K562 (cell line): ENCODE data around the gene ZDHHC17. TPM values are rescaled to one million over a fixed set of nuclear protein-coding genes. Genes with fewer than 3 reads are reported as not detected.

Source experiments
- ATAC-seq: fragments of 200-7000 bp; cut with Tn5 transposase; 3 replicates; pipeline ENCODE4 v1.9.1; 2020; ENCODE audit warnings: moderate library complexity
- BruUV-seq: library from RNA; stranded (reverse); fragments of 400-500 nt; replicated peaks from 2 replicates; lab custom pipeline; 2021; lab: Mats Ljungman, UMichigan
- CTCF ChIA-PET: fragments of 300-600 bp; formaldehyde crosslinking; extraction: SDS; loops from one replicate; lab custom pipeline; 2021; ENCODE audit warnings: low intra/inter-chr PET ratio; lab: Yijun Ruan, JAX
- POLR2A ChIA-PET: fragments of 300-600, 350-650 bp; sonication (Branson Sonifier 250); formaldehyde crosslinking; extraction: SDS; loops from one replicate; lab custom pipeline; 2021; ENCODE audit warnings: antibody characterized with exemption, inconsistent platforms; lab: Yijun Ruan, JAX
- DNase-seq, 4 experiments: peaks; one replicate each; pipeline versions ENCODE4 v3.0.0 to v3.0.0-alpha.2; 2011 to 2018; ENCODE audit warnings: low spot score in 3 of 4, mixed read lengths in 3 of 4; ENCODE audit errors: extremely low read depth in 1 of 4
- FAIRE-seq: peaks from 2 replicates; lab custom pipeline; 2011; peaks lifted over from hg19 to GRCh38; lab: Jason Lieb, UNC
- H2AFZ ChIP-seq: 2 replicates; pipeline ENCODE4 v1.6.0; 2011; ENCODE audit warnings: low read depth, low read length, control low read depth, inconsistent platforms
- H3K27ac ChIP-seq: fragments of 200-600 bp; 3 replicates; pipeline ENCODE4 v1.8.0; 2011; ENCODE audit warnings: low read depth, mild to moderate bottlenecking, control low read depth, inconsistent platforms, low read length, moderate library complexity, mixed read lengths; ENCODE audit errors: extremely low read depth
- H3K27me3 ChIP-seq, 2 experiments: fragments of 300-600 bp in 1 of 2; 2 replicates in 1 of 2; 3 replicates in 1 of 2; pipeline versions ENCODE4 v1.6.0 to v1.8.0; 2011; ENCODE audit warnings: inconsistent platforms in 2 of 2, low read length in 2 of 2, mild to moderate bottlenecking in 1 of 2, mixed read lengths in 1 of 2, moderate library complexity in 1 of 2; ENCODE audit not compliant: control insufficient read depth in 2 of 2, insufficient read depth in 2 of 2
- H3K36me3 ChIP-seq: fragments of 300-600 bp; 3 replicates; pipeline ENCODE4 v1.8.0; 2011; ENCODE audit warnings: mild to moderate bottlenecking, low read length, inconsistent platforms; ENCODE audit not compliant: control insufficient read depth, insufficient read depth
- H3K4me1 ChIP-seq, 2 experiments: fragments of 200-600 bp in 1 of 2; replicated peaks in 1 of 2; 2 replicates in 1 of 2; 3 replicates in 1 of 2; pipeline versions ENCODE4 v1.5.1 to v1.8.0; 2011; ENCODE audit warnings: inconsistent platforms in 2 of 2, low read length in 2 of 2, mild to moderate bottlenecking in 1 of 2, mixed read lengths in 1 of 2, moderate library complexity in 1 of 2; ENCODE audit not compliant: control insufficient read depth in 2 of 2, insufficient read depth in 2 of 2
- H3K4me2 ChIP-seq: 2 replicates; pipeline ENCODE4 v1.6.1; 2011; ENCODE audit warnings: low read length, control low read depth, inconsistent platforms, mixed read lengths; ENCODE audit not compliant: insufficient read depth
- H3K4me3 ChIP-seq: fragments of 200-600 bp; sonication (generic), shearing (Covaris generic); 2 replicates; pipeline ENCODE4 v1.5.1; 2016; ENCODE audit warnings: control low read depth, inconsistent platforms
- H3K79me2 ChIP-seq: fragments of 200-600 bp; 3 replicates; pipeline ENCODE4 v1.8.0; 2011; ENCODE audit warnings: low read length, inconsistent platforms; ENCODE audit not compliant: control insufficient read depth, insufficient read depth
- H3K9ac ChIP-seq, 2 experiments: 2 replicates each; pipeline versions ENCODE4 v1.6.0 to v1.6.1; 2011; ENCODE audit warnings: low read depth in 2 of 2, low read length in 2 of 2, control low read depth in 1 of 2, inconsistent platforms in 1 of 2, mild to moderate bottlenecking in 1 of 2, mixed read lengths in 1 of 2; ENCODE audit not compliant: insufficient read depth in 1 of 2
- H3K9me1 ChIP-seq: one replicate; pipeline ENCODE4 v1.6.0; 2011; ENCODE audit warnings: inconsistent platforms, mild to moderate bottlenecking, low read length, moderate library complexity; ENCODE audit not compliant: control insufficient read depth, insufficient read depth
- H3K9me3 ChIP-seq: replicated peaks from 2 replicates; pipeline ENCODE4 v1.5.1; 2011; ENCODE audit warnings: low read depth, low read length, inconsistent platforms; ENCODE audit not compliant: control insufficient read depth, insufficient read depth
- H4K20me1 ChIP-seq: replicated peaks from 2 replicates; pipeline ENCODE4 v1.6.1; 2011; ENCODE audit warnings: low read length, inconsistent platforms, mixed read lengths; ENCODE audit not compliant: control insufficient read depth, insufficient read depth
- BCL6 ChIP-seq: fragments of 250-450 bp; sonication (Bioruptor Pico); IDR thresholded peaks from 2 replicates; pipeline ENCODE4 v1.4.0; 2020
- BMI1 ChIP-seq: fragments of 150-350 bp; IDR thresholded peaks from 2 replicates; pipeline ENCODE4 v1.6.1; 2014; ENCODE audit warnings: low read length
- ETV5 ChIP-seq: sonication (generic); formaldehyde crosslinking; IDR thresholded peaks from 2 replicates; pipeline ENCODE4 v1.4.0; 2020; ENCODE audit warnings: low read depth, mild to moderate bottlenecking, missing genetic modification reagents
- FOXJ3 ChIP-seq: sonication (generic); formaldehyde crosslinking; IDR thresholded peaks from 2 replicates; pipeline ENCODE4 v1.4.0; 2020; ENCODE audit warnings: mild to moderate bottlenecking, missing genetic modification reagents
- ILF3 ChIP-seq: fragments of 450-650 bp; IDR thresholded peaks from 2 replicates; pipeline ENCODE4 v1.6.1; 2018; ENCODE audit warnings: antibody characterized with exemption, mild to moderate bottlenecking, moderate library complexity, borderline replicate concordance
- KDM5B ChIP-seq: fragments of 200-600 bp; sonication (generic); IDR thresholded peaks from 2 replicates; pipeline ENCODE4 v1.6.1; 2012; ENCODE audit warnings: low read depth, mild to moderate bottlenecking, moderate library complexity, low read length, control low read depth, inconsistent platforms; ENCODE audit not compliant: insufficient replicate concordance
- NUFIP1 ChIP-seq: fragments of 450-650 bp; IDR thresholded peaks from 2 replicates; pipeline ENCODE4 v1.6.1; 2018; ENCODE audit not compliant: partially characterized antibody
- SIN3B ChIP-seq: fragments of 450-650 bp; IDR thresholded peaks from 2 replicates; pipeline ENCODE4 v1.6.1; 2017; ENCODE audit warnings: low read depth, mild to moderate bottlenecking, moderate library complexity
- SNAPC5 ChIP-seq: fragments of 250-450 bp; sonication (Bioruptor Pico); IDR thresholded peaks from 2 replicates; pipeline ENCODE4 v1.8.0; 2021; ENCODE audit warnings: moderate library complexity, mild to moderate bottlenecking, inconsistent platforms
- STAT6 ChIP-seq: sonication (generic); formaldehyde crosslinking; IDR thresholded peaks from 2 replicates; pipeline ENCODE4 v1.8.1; 2023; ENCODE audit warnings: mild to moderate bottlenecking, missing genetic modification reagents
- TBL1XR1 ChIP-seq, 2 experiments: IDR thresholded peaks; 2 replicates each; pipeline ENCODE4 v1.6.1; 2012; ENCODE audit warnings: improper control_type of control experiment in 2 of 2, low read length in 2 of 2, mild to moderate bottlenecking in 1 of 2
- XRCC3 ChIP-seq: fragments of 450-650 bp; IDR thresholded peaks from 2 replicates; pipeline ENCODE4 v1.6.1; 2017; ENCODE audit warnings: mild to moderate bottlenecking, moderate library complexity
- ZBTB1 ChIP-seq: sonication (generic); formaldehyde crosslinking; IDR thresholded peaks from 2 replicates; pipeline ENCODE4 v1.8.1; 2023; ENCODE audit warnings: missing genetic modification reagents, low read depth, mild to moderate bottlenecking, borderline replicate concordance
- ZBTB43 ChIP-seq: sonication (generic); formaldehyde crosslinking; IDR thresholded peaks from 2 replicates; pipeline ENCODE4 v1.8.0; 2023; ENCODE audit warnings: mild to moderate bottlenecking, missing genetic modification reagents
- ZNF124 ChIP-seq: sonication (generic); formaldehyde crosslinking; IDR thresholded peaks from 2 replicates; pipeline ENCODE4 v1.8.1; 2022; ENCODE audit warnings: missing genetic modification reagents
- ZNF274 ChIP-seq: IDR thresholded peaks from 2 replicates; pipeline ENCODE4 v1.6.1; 2011; ENCODE audit warnings: low read depth, mild to moderate bottlenecking, low read length, moderate library complexity, borderline replicate concordance
- ZNF324 ChIP-seq: fragments of 250-450 bp; sonication (Bioruptor Pico); IDR thresholded peaks from 2 replicates; pipeline ENCODE4 v1.4.0; 2020; ENCODE audit warnings: mild to moderate bottlenecking
- ZNF586 ChIP-seq: fragments of 450-650 bp; formaldehyde crosslinking; conservative IDR thresholded peaks from 2 replicates; pipeline ENCODE4 v1.4.0; 2020; ENCODE audit warnings: mild to moderate bottlenecking, moderate library complexity
- ZNF79 ChIP-seq: fragments of 250-450 bp; sonication (Bioruptor Pico); IDR thresholded peaks from 2 replicates; pipeline ENCODE4 v1.4.0; 2020; ENCODE audit warnings: low read depth, mild to moderate bottlenecking, moderate library complexity
- ZSCAN29 ChIP-seq: fragments of 450-650 bp; IDR thresholded peaks from 2 replicates; pipeline ENCODE4 v1.6.1; 2017
- WGBS: fragments of 100-300 bp; shearing (Covaris generic); methylation state at CpG from one replicate; pipeline ENCODE4 v1.1.6; 2016; ENCODE audit warnings: low coverage, mixed read lengths; ENCODE audit not compliant: insufficient coverage; ENCODE audit errors: missing lambda C conversion rate; 5-methylcytosine and 5-hydroxymethylcytosine counted together
- in situ Hi-C: fragments of 300-500 bp; cut with MboI; formaldehyde crosslinking; loops from 4 replicates; pipeline ENCODE4 v1.15.0; 2018; ENCODE audit warnings: inconsistent platforms, mixed read lengths
- intact Hi-C: fragments of 100-400 bp; cut with micrococcal nuclease; formaldehyde crosslinking; loops from 2 replicates; pipeline ENCODE4 v1.14.2; 2022
- polyA plus RNA-seq, 8 experiments: library from polyadenylated mRNA; depleted of rRNA in 4 of 8; stranded (reverse) in 5 of 8; unstranded in 3 of 8; fragments of >200 nt; fragmentation: Nextera tagmentation in 2 of 8; fragmentation: Illumina TruSeq in 1 of 8; extraction: Ambion mirVana in 2 of 8; extraction: Trizol in 1 of 8; gene quantifications; 2 replicates each; pipeline versions ENCODE4 v1.2.1 to v1.2.3, GENCODE V29; 2011 to 2014; ENCODE audit warnings: inconsistent platforms in 1 of 8, missing spikeins in 1 of 8
- total RNA-seq, 7 experiments: library from RNA; depleted of rRNA in 6 of 7; stranded (reverse); fragments of >200 nt in 6 of 7; fragmentation: Illumina TruSeq in 2 of 7; extraction: Trizol in 2 of 7; gene quantifications; 2 replicates each; pipeline versions ENCODE4 v1.2.1 to v1.2.3, GENCODE V29; 2011 to 2021; ENCODE audit warnings: low replicate concordance in 1 of 7

ZDHHC17 gene
- total and polyA plus RNA-seq, 9 of the 15 experiments (the other 6 are each of a cell fraction or from before 2014, with no cell fraction given), result 6.7 to 66.0 (median 27.5) TPM

GRCh38 chr12:76847260-76847659, 83.3 kb downstream of the ZDHHC17 start (continued):
- TF ChIP-seq ZNF79 (CRISPR knock-in tag) (no peak), KDM5B (no peak), ZNF586 (CRISPR knock-in tag) (no peak), ZSCAN29 (no peak), SNAPC5 (CRISPR knock-in tag) (no peak), ZBTB43 (CRISPR knock-in tag) (no peak), SIN3B (no peak)

GRCh38 chr12:76848132-76848531, 84.2 kb downstream of the ZDHHC17 start:
- no peak overlapping the region for H3K9ac ChIP-seq
- 90% methylated on average over 2 of the region's 2 CpGs for WGBS
- H3K27ac ChIP-seq, result no peak overlapping the region
- no peaks in the 10 kb centered on the region for H3K27me3 ChIP-seq
- ATAC-seq (no peak), DNase-seq (no peak), FAIRE-seq (no peak)
- no peaks in the 10 kb centered on the region for H3K4me1 ChIP-seq
- no peak overlapping the region for H3K4me3 ChIP-seq
- in situ Hi-C loops (no loop called here), intact Hi-C loops (no loop called here)
- BruUV-seq, result no TSS peak
- ChIA-PET POLR2A (interaction anchor here (0.6 kb wide), 1 partner anchor 24 kb away, joined by 4 read pairs; no protein-coding TSS in a partner anchor), CTCF (no interaction called here)
- H4K20me1 ChIP-seq, result no peaks in the 10 kb centered on the region
- H3K9me3 ChIP-seq, result no peaks in the 10 kb centered on the region
- no peaks in the 10 kb centered on the region for H3K9me1 ChIP-seq
- H3K36me3 ChIP-seq, result peaks cover 40% of the 10 kb centered on the region
- H3K4me2 ChIP-seq, result no peak overlapping the region
- no peak overlapping the region for H2AFZ ChIP-seq
- H3K79me2 ChIP-seq, result no peaks in the 10 kb centered on the region
- TF ChIP-seq BCL6 (CRISPR knock-in tag) (no peak), XRCC3 (no peak), ZNF274 (no peak), ZNF124 (CRISPR knock-in tag) (no peak), TBL1XR1 (IDR thresholded peaks at IDR 0.05; ENCODE audit: low read length in 2 of 2) (no peak), STAT6 (no peak), ETV5 (CRISPR knock-in tag) (no peak), FOXJ3 (no peak), BMI1 (no peak), NUFIP1 (no peak), ZNF324 (CRISPR knock-in tag) (no peak), ILF3 (no peak), ZBTB1 (no peak)
